ENCODE measurements around the gene CCDC38. TPM values are rescaled to one million over a fixed set of nuclear protein-coding genes. Genes with fewer than 3 reads are reported as not detected.
"Not testable (repeated sequence)": the region's sequence is repeated elsewhere in the genome, so short reads cannot be mapped to it uniquely, and the experiment has no call there.

Gene CCDC38
- polyA plus RNA-seq (2014; cell fraction: cytosol; rRNA removed), result 0.05 TPM in 1 of 2 replicates, not detected in the other
- not detected in 2 replicates for polyA plus RNA-seq (2014; cell fraction: nucleus; rRNA removed)

DNA sequence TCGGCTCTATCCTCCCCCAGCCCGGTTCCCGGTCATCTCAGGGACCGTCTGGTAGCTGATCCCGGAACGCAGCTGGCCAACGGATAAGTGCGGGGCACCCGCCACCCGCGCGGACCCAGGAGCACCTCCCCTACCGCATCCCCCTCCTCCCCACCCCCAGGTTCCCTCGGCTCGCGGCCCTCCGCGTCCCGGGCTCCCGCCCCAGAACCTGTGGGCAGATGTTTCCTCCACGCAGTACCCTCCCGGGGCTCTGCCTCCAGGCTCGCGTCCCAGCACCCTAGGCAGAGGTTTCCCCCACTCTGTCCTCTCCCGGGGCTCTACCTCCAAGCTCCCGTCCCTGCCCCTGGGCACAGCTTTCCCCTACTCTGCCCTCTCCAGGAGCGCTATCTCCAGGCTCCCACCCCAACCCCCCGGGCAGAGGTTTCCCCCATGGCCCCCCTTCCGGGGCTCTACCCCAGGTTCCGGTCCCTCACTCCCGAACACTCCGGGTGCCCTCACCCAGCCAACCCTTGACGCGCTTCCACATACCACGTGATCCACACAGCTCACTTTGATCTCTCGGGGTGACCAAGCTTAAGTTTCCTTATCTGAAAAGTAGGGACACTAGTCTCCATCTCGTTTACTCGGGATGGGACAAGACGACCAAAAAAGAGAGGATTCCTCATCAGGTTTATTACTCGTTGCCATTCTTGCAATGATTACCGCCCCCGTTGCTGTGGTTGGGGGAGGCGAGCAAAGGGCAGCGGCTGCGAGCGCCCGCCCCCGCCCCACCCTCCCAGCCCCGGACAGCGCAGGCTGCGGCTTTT is at the start of gene CCDC38:
TSS of gene CCDC38 (minus strand) at position 91 of the 806 bp plus-strand sequence. CDS start 6,105 bp downstream, outside the sequence.
- peak; percentile 79 for DNase-seq (ENCODE audit: low spot score)

DNA sequence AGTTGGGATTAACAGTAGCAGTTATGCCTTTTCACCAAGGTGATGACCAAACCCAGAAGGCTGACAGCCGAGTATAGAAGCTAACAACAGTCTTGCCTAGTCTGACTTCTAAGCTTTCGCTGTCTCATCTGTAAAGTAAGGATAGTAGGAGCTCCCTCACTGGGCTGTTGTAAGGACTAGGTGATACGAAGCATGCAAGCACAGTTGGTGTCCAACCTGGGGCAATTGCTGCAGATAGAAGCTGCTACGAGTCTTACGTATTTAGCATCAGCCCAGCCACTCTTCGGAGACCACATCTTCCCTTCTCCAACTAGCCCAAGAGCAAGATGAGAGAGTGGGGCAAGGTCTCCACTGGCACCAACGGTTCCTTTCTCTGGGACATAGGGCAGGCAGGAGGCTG is 47.7 kb upstream of the CCDC38 start:
- no peak for DNase-seq (ENCODE audit: low spot score)

DNA sequence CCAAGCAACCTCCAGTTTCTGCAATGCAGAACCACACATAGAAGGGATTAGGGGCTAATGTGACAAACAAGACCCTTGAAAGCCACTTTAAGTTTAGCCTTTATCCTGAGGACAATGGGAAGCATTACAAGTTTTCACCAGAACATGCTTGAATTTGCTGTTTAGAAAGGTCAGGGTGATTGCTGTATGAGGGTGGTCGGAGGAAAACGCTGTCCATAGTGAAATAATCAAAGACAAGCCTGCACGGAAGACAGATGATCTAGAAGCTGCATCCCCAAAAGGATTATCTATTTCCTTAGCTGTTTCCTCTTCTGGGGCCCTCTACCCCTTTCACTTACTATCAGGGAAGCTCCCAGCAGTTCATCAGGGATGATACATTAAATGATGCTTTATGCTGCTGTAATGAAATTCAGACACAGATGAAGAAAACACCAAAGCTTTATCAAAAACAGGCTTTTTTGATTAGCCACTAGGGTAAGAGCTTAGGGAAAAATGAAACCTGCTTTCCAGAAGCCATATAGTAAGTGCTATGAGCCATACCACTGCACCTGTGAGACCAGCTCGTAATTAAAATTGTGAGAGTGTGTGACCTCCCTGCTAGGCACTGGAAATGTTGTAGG is 47.2 kb upstream of the CCDC38 start:
- no peak for DNase-seq (ENCODE audit: low spot score)

DNA sequence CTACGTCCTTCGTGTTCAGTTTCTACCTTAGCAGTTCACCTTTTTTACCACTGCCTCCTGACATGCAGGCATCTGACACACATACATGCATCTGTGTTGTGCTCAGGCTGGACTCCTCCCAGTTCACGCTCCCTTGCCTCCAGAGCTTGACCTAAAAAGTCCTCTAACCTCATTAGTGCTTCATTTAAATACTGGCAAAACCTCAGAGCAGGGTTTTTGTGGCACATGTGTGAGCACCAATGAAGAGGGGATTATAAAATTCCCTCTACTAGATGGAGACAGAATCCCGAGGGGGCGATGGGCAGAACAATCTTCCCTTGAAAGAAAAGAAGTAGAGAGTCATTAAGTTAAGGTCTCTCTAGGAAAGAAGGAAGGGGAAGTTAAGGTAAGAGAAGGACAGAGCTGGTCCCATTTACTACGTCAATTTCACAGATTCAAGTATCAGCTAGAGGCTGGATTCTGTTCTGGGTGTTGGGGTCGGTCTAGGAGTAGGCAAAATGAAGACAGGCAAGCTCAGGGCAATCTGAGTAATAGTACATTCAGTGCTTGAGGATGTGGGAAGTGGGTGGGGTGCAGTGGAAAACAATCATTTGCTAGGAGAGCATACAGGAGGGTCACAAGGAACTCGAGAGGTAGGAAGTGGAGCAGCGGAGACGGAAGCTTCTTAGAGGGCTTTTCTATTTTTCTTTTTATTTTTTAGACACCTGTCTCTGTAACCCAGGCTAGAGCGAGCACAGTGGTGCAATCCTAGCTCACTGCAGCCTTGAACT is 46.3 kb upstream of the CCDC38 start:
- DNase-seq (ENCODE audit: low spot score), result no peak

DNA sequence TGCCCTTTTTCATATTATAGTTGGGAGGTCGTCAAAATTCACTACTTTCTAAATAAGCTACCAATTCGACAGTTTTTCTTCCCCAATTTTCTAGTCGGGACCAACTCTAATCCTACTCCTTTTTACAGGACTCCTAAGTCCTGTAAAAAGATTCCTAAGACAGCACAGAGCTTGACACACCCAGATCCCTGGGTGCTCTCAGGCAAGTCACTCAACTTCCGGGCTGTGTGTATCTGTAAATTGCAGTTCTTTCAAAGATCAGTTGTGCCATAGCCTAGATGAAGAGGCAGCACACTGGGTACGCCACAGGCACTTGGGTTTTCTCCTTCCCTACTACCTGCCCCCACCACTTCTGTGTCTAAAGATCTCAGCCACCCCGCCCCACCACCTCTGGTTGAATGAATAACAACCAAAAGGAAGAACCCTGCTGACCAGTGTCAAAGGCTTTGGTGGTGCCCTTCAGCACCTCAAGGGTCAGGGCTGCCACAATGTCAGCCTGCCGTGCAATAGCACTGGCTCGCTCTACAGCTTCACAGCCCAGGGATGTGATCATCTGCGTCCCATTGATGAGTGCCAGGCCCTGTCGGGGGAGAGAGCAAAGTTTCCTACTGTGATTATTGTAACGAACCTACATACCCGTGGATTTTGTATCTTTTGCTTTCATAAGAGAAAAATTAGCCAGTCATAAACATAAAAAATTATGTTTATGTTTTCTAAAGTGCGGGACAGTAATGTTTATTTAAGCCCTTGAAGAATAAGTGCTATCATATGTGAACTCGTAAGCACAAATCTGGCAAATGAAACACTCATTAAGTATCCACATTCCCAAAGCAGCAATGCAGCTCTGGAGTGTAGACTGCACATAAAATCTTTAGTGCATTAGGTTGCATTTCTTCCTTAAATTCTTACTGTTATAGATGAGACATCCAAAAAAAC is 44.5 kb upstream of the CCDC38 start:
- DNase-seq (ENCODE audit: low spot score), result no peak

DNA sequence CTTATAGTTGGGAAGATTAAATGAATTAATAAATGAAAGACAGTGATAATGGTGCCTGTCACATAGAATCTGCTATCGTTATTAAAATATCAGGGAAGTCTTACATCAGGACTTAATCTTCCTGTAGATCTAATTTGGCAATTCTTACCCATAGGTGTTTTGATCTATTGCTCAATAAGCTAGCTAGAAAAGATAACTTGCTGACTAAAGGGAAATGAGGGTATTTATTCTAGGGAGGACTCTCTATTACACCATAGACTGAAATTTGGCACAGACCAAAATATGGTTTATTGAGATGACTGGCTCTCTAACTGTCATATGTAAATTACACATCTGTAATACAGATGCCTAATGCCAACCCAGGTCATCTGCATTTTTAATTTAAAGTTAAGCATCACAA is 42.3 kb upstream of the CCDC38 start:
- DNase-seq (ENCODE audit: low spot score), result no peak

DNA sequence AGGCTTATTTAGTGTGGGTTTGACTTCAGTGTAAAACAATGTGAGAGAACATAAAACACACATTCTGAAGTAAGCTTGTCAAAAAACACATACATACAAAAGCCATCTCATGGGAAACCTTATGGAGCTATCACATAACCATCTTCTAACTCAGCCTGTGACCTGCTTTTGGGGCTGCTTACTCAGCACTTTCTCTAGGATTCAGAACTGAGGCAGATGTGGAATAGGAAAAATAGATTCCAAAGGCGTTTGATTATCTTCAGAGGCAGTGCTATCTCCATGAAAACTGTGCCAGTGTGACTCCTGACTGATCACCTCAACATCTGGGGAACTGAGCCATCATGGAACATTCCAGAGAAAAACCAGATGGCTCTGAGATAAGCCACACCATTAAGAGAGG is 40.2 kb upstream of the CCDC38 start:
- DNase-seq (ENCODE audit: low spot score), result no peak

DNA sequence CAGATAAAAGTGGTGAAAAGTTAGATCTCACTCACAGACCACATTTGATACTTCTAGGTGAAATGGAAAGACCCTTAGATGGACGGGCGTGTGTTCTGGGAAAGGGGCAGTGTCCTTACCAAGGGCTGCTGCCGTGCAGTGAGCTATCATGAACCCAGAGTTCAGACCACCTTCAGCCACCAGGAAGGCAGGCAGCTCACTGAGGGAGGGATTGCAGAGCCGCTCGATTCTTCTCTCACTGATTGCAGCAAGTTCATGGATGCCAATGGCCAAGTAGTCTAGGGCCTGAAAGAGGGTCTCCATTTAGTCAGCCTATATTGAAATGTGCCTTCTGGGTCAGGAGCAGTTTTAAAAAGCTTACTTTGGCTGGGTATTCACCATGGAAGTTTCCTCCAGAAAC is 38.0 kb upstream of the CCDC38 start:
- DNase-seq (ENCODE audit: low spot score), result no peak

DNA sequence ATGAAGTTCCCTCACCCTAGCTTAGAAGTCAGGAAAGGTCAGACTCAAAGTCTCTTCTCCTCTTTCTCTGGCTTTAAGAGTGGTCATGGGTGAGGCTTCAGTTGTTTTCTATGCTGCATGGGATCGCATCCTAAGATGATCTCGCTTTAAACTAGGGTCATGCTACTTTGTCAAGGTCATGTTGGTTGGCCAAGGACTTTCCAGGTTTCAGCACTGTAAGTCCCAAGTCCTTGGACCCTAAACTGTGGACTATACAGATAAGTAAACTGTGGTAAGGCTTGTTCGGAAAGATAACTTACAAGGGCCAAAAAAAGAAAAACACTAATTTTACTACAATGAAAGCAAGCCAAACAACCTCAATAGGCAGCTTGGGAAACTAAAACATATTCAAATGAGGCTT is 36.4 kb upstream of the CCDC38 start:
- no peak for DNase-seq (ENCODE audit: low spot score)

DNA sequence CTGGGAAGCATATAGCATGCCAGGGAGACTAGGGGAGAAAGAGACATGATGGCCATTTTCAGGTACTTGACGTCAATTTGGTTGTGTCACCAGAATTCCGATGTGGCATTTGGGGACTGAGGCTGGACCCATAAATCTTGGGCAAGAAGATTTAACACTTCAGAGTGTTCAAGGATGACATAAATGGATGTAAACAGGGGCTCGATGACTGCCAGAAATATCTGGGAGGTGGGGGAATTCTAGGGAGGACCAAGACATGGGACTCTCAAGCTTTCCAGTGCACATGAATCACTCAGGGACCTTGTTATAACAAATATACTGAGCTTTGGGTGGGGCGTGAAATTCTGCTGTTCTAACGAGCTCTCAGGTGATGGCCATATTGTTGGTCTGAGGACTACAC is 35.9 kb upstream of the CCDC38 start:
- no peak for DNase-seq (ENCODE audit: low spot score)

DNA sequence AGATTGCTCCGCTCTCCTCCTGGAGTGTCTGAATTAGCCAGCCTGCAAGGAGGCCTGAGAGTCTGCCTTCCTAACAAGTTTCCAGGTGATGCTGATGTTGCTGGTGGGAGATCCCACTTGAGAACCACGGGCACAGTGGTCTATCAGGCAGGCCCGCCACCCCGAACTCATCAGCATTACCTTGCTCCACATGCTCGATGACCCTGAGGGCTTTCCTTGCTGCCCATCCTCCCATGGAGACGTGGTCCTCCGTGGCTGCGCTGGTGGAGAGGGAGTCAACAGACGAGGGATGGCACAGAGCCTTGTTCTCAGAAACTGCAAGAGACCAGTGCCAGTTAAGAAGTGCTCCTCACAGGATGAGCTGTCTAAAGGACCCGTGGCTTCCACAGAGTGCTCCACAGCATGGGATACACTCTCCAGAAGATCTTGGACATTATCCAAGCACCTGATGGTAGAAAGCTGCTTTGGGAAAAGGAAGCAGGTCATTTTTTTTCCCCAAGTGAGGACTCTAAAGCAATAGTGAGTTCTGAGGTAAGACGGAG is 35.4 kb upstream of the CCDC38 start:
- no peak for DNase-seq (ENCODE audit: low spot score)

DNA sequence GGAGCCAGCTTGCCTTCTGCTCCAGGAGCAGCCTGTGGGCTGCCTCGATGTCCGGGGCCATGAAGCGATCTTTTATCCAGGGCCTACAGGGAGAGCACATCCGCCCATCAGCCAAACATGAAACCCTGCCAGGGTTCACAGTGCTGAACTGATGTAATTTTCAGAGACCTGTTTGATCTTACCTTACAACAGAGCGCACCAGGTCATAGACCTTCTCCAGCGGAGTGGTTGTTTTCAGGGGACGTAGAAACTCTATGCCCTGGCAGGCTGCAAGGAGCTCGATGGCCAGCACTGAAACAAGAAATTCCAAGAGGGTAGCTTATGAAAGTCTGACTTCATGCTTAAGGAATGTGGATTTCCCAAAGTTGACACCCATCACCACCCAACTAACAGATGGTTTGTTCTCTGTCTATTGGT is 34.0 kb upstream of the CCDC38 start:
- no peak for DNase-seq (ENCODE audit: low spot score)

DNA sequence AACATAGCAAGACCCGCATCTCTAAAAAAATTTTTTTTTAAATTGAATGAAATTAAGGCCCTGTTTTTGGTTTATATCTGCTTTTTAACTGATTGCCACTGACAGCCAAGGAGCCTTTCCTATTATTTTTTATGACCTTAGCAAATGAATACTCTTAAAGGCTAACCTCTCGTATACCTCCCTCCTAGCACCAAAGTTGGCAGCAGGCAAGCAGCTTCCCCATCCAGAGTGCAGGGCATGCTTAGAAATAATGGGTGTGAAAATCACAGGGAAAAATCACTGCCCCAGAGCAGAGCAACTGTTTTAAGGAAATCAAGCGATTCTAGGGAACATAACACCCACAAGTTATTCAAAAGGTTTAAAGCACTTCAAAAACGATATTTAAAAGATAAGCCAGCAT is 33.1 kb upstream of the CCDC38 start:
- no peak for DNase-seq (ENCODE audit: low spot score)

DNA sequence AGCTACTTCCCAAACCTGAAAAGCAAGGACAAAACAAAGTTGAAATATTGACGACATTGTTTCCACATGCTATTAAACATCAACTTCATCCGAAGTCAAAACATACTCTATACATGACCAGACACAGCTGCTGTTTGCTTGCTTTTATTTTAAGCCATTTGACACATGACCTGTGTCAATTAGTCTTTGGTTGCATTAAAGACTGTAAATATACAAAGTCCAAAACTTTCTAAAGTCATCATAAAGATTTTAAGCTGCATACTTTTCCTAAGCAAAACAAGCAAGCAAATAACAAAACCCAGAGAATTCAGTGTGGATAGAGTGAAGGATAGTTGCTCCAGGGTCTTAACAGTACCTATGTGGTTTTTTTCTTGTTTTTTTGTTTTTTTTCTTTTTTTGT is 31.9 kb upstream of the CCDC38 start:
- no peak for DNase-seq (ENCODE audit: low spot score)

DNA sequence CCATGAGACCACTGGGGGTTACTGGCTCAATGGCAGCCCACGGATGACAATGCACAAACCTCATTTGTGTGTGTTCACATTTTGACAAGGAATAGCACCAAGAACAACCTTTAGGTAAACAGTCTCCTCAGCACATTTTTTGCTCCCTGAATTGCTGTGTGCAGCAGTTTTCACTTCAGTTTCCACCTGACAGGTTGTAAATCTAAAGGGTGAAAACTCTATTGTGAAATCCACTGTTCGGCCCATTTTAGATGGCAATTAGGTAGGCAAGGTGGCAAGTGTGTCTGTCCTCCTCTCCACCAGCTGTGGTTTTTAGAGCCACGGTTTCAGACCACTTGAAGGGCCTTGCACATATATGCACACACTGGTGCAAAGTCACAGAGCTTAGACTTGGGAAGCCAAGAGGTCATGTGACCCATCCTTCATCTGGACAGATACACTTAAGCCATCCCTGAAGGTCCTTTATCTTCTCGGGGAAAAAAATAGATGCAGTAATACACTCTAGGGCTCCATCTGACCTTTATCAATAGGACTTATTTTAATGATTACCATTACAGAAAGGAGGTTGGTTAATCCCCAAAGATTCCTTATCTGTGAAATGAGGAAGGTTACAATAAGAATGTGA is 30.5 kb upstream of the CCDC38 start:
- DNase-seq (ENCODE audit: low spot score), result no peak

DNA sequence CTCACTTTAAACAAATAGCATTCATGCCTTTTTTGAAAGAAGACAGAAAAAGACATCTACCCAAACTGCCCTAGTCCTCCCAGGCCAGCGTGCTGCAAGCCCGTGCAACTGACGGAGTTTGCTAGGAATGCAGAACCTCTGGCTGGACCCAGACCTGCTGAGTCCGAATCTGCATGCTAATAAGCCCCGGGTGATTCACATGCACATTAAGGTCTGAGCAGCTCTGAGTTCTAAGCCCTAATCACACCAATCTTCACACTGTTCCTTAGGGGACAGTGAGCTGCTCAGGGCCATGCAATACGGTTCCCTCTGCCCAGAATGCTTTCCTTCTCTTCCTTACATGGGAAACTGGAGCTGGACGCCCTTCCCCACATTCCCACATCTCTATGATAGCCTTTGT is 28.5 kb upstream of the CCDC38 start:
- DNase-seq (ENCODE audit: low spot score), result no peak

DNA sequence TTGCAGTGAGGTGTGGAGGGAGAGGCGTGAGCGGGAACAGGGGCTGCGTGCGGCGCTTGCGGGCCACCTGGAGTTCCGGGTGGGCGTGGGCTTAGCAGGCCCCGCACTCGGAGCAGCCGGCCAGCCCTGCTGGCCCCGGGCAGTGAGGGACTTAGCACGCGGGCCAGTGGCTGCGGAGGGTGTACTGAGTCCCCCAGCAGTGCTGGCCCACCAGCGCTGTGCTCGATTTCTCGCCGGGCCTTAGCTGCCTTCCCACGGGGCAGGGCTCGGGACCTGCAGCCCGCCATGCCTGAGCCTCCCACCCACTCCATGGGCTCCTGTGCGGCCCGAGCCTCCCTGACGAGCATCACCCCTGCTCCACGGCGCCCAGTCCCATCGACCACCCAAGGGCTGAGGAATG is 26.7 kb upstream of the CCDC38 start:
- DNase-seq (ENCODE audit: low spot score), result not testable (repeated sequence)

DNA sequence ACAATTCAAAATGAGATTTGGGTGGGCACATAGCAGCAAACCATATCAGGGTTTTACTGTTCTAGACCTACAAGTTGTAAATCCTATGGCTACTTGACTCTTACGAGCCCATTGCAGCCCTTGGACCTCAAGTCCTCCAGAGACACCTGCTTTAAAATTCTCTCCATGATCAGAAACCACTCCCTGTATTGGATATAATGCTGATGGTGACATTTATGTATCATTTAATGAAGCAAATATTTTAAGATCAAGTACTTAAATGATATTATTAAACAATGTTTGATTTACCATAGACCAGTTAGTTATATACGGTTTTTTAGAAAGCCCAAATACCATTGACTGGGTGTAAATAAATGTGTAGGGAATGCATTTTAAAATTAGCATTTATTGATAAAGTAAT is 24.9 kb upstream of the CCDC38 start:
- DNase-seq (ENCODE audit: low spot score), result no peak

DNA sequence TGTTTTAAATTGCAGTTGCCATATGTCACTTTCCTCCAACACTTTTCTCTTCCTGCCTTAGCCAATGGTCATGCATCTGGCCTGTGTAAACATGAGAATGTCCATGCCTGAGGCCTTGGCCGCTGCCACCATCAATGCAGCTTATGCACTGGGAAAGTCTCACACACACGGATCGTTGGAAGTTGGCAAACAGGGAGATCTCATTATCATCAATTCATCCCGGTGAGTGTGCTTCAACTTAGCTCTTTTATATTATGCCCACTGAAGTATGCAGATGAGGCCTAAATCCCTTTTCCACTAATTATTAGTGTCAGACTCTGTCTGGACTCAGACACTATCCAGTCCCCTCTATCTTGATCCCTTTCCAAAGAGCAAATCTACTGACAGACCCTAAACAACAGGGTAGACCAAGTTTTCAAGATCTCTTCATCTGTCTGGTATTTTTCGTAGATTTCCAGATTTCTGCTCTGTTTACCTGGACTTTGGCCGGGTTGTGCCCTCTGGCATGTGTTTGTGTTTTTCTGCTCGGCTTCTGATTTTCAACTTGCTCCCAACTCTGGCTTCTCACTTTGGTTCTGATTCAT is 24.0 kb upstream of the CCDC38 start:
- no peak for DNase-seq (ENCODE audit: low spot score)

DNA sequence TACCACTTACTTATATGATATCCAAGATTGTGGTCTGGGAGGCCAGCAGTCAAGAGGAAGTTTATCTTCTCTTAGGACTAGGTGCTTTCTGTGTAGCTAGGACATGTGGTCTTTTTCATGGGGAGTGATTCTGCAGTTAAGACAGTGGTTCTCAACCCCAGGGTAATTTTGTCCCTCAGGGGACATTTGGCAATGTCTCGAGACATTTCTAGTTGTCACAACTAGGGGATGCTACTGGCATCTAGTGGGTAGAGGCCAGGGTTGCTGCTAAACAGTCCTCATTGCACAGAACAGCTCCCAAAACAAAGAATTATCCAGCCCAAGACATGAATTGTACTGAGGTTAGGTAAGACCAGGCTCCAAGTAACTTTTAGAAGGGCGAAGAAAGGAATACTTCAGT is 20.7 kb upstream of the CCDC38 start:
- no peak for DNase-seq (ENCODE audit: low spot score)

All from SK-N-DZ (cell line).